Measurements from ENCODE around the gene OR12D3.

DNA sequence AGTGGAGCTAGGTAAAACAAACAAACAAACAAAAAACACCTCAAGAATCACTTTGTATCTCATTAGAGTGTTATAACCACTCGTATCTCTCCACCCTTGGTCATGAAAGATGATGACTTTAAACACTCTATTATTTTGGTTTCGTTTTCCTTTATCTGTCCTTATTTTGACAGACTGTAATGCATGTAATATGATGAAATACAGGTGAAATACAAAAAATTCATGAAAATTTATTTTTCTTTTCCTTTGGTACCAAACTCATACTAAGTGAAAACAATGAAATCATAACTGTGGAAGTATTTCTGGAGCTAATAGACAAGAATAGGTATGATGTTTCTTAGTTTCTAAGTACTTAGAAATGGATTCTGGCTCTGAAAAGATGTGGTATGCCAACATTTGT is 24.4 kb upstream of the OR12D3 start:
- TF ChIP-seq CTCF (conservative IDR thresholded peaks at IDR 0.05): no peak
- TF ChIP-seq ZFX (IDR thresholded peaks at IDR 0.05): no peak
